ENCODE measurements around the gene CENPT. TPM values are rescaled to one million over a fixed set of nuclear protein-coding genes. Genes with fewer than 3 reads are reported as not detected.

CENPT gene
- total and polyA plus RNA-seq, 4 experiments from 2014 or later, result 15.4 to 107 (median 60.4) TPM

DNA sequence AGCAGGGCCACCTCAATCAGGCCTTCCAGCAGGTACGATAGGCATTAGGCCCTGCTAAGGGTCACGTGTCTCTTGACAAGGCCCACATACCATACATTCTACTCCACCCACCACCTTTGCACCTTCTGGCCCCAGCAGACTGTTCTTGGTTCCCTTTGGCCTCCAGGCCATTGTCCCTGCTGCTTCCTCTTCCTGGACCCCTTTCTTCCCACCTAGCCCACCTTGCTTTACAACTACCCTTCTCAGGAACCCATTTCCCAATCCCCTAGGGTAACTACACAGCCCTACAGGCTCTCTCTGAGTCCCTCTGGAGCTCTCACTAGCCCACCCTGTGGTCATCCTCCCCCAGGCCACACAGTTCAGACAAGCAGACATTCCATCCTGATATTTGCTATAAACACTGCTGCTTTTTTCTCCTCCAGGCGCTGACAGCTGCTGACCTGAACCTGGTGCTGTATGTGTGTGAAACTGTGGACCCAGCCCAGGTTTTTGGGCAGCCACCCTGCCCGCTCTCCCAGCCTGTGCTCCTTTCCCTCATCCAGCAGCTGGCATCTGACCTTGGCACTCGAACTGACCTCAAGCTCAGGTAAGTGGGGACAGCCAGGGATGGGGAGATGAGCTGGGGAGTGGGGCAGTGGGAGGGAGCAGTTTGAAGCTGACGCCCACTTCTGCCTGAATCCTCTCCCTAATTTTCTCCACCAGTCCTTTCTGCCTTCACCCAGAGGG, 35.8 kb upstream of the CENPT start:
- peak in 1 of 5 donors; percentile 27 for DNase-seq
- peaks cover 0 to 1% (median 0%) of the 10 kb centered on the region in 4 donors for H3K4me1 Mint-ChIP-seq
- Histone ChIP-seq H3K36me3 (ENCODE audit: insufficient read depth, low read length) (peaks cover 64% of the 10 kb centered on the region), H3K27ac (ENCODE audit: low read depth, low read length) (no peak overlapping the region), H3K9me3 (ENCODE audit: control insufficient read depth in 1 of 2, low read length in 2 of 2) (no peaks in the 10 kb centered on the region), H3K4me3 (ENCODE audit: low read length in 2 of 2) (no peak overlapping the region), H3K4me1 (ENCODE audit: insufficient read depth, low read length) (no peaks in the 10 kb centered on the region), H3K27me3 (ENCODE audit: insufficient read depth, low read length) (no peaks in the 10 kb centered on the region)
- H3K4me3 Mint-ChIP-seq, result peak overlapping the region in 1 of 8 donors; percentile 41
- H3K9me3 Mint-ChIP-seq, result peaks cover 0 to 3% (median 0%) of the 10 kb centered on the region in 8 donors
- H3K27me3 Mint-ChIP-seq, result no peaks in the 10 kb centered on the region
- H3K36me3 Mint-ChIP-seq, result peaks cover 41 to 60% of the 10 kb centered on the region in 2 donors
- intact Hi-C loops (cut with micrococcal nuclease), result loop anchor here (1.0 to 2.0 kb wide), 5 partner anchors 45 to 346 kb away; no protein-coding TSS in a partner anchor
- CTCF ChIA-PET (ENCODE audit: partially characterized antibody), result interaction anchor here (0.5 to 5.4 kb wide), 51 partner anchors 9 to 363 kb away, joined by 3 to 73 read pairs (median 4); partner anchors contain the start of genes CARMIL2, CTRL, DDX28 and DUS2
- H3K27ac Mint-ChIP-seq, result peak overlapping the region in 6 of 7 donors; percentile 22 to 83 (median 40)
- POLR2A ChIA-PET (ENCODE audit: partially characterized antibody), result interaction anchor here (1.0 to 1.8 kb wide), 10 partner anchors 10 to 53 kb away, joined by 3 to 8 read pairs (median 4); partner anchors contain the start of genes CTRL, EDC4, NUTF2 and PSKH1

DNA sequence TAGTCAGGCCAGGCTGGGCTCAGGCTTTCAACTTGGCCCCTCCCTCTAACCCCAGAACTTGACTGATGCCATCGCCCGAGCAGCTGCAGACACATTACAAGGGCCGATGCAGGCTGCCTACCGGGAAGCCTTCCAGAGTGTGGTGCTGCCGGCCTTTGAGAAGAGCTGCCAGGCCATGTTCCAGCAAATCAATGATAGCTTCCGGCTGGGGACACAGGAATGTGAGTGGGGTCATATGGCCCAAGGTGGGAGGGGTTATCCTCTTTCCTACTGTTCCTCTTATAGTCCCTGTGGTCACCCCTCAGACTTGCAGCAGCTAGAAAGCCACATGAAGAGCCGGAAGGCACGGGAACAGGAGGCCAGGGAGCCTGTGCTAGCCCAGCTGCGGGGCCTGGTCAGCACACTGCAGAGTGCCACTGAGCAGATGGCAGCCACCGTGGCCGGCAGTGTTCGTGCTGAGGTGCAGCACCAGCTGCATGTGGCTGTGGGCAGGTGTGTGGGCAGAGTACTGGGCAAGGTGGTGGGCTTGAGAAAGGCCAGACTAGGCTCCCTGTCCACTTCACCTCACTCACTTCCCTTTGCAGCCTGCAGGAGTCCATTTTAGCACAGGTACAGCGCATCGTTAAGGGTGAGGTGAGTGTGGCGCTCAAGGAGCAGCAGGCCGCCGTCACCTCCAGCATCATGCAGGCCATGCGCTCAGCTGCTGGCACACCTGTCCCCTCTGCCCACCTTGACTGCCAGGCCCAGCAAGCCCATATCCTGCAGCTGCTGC, 35.1 kb upstream of the CENPT start:
- Histone ChIP-seq H3K9me3 (ENCODE audit: control insufficient read depth in 1 of 2, low read length in 2 of 2) (no peaks in the 10 kb centered on the region), H3K27me3 (ENCODE audit: insufficient read depth, low read length) (no peaks in the 10 kb centered on the region), H3K36me3 (ENCODE audit: insufficient read depth, low read length) (peaks cover 71% of the 10 kb centered on the region), H3K27ac (ENCODE audit: low read depth, low read length) (no peak overlapping the region), H3K4me3 (ENCODE audit: low read length in 2 of 2) (no peak overlapping the region), H3K4me1 (ENCODE audit: insufficient read depth, low read length) (no peaks in the 10 kb centered on the region)
- Mint-ChIP-seq H3K9me3 (peaks cover 0 to 3% (median 0%) of the 10 kb centered on the region in 8 donors), H3K36me3 (peaks cover 41 to 67% of the 10 kb centered on the region in 2 donors), H3K27me3 (no peaks in the 10 kb centered on the region), H3K4me1 (peaks cover 0 to 1% (median 0%) of the 10 kb centered on the region in 4 donors), H3K27ac (no peak overlapping the region), H3K4me3 (no peak overlapping the region)
- ChIA-PET POLR2A (ENCODE audit: partially characterized antibody) (interaction anchor here (0.9 to 1.8 kb wide), 8 partner anchors 9 to 49 kb away, joined by 3 to 8 read pairs (median 4); partner anchors contain the start of genes CTRL, EDC4, NUTF2 and PSKH1), CTCF (ENCODE audit: partially characterized antibody) (interaction anchor here (0.5 to 5.4 kb wide), 21 partner anchors 8 to 348 kb away, joined by 3 to 73 read pairs (median 6); partner anchors contain the start of genes DDX28, DUS2, PSKH1 and PSMB10)
- intact Hi-C loops (cut with micrococcal nuclease), result loop anchor here (1.0 to 2.0 kb wide), 5 partner anchors 46 to 347 kb away; no protein-coding TSS in a partner anchor
- DNase-seq, result no peak

DNA sequence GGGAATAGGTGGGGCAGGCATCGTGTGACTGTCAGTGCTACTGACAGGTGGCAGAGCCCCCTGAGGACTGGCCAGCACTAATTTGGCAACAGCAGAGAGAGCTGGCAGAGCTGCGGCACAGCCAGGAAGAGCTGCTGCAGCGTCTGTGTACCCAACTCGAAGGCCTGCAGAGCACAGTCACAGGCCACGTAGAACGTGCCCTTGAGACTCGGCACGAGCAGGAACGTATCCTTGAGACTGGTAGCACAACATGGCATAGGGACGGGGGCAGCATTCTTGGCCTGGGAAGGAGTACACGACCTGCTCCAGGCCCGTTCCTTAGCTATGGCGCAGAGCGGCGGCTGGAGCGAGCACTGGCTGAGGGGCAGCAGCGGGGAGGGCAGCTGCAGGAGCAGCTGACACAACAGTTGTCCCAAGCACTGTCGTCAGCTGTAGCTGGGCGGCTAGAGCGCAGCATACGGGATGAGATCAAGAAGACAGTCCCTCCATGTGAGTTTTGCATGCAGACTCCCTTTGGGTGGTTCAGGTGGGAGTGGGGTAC, 34.2 kb upstream of the CENPT start:
- no peaks in the 10 kb centered on the region for H3K9me3 ChIP-seq (ENCODE audit: control insufficient read depth in 1 of 2, low read length in 2 of 2)
- H3K27ac Mint-ChIP-seq, result no peak overlapping the region
- POLR2A ChIA-PET (ENCODE audit: partially characterized antibody), result interaction anchor here (0.9 to 1.7 kb wide), 2 partner anchors 10 to 49 kb away, joined by 3 to 4 read pairs; partner anchors contain the start of gene CTRL

DNA sequence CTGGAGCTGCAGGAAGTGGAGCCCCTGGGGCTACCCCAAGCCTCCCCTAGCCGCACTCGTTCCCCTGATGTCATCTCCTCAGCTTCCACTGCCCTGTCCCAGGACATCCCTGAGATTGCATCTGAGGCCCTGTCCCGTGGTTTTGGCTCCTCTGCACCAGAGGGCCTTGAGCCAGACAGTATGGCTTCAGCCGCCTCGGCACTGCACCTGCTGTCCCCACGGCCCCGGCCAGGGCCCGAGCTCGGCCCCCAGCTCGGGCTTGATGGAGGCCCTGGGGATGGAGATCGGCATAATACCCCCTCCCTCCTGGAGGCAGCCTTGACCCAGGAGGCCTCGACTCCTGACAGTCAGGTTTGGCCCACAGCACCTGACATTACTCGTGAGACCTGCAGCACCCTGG, 33.1 kb upstream of the CENPT start:
- Histone ChIP-seq H3K36me3 (ENCODE audit: insufficient read depth, low read length) (peaks cover 88% of the 10 kb centered on the region), H3K27me3 (ENCODE audit: insufficient read depth, low read length) (no peaks in the 10 kb centered on the region), H3K27ac (ENCODE audit: low read depth, low read length) (no peak overlapping the region), H3K4me1 (ENCODE audit: insufficient read depth, low read length) (peaks cover 9% of the 10 kb centered on the region), H3K9me3 (ENCODE audit: control insufficient read depth in 1 of 2, low read length in 2 of 2) (no peaks in the 10 kb centered on the region), H3K4me3 (ENCODE audit: low read length in 2 of 2) (no peak overlapping the region)
- H3K27me3 Mint-ChIP-seq, result no peaks in the 10 kb centered on the region
- peak overlapping the region in 1 of 7 donors; percentile 44 for H3K27ac Mint-ChIP-seq
- intact Hi-C loops (cut with micrococcal nuclease), result no loop called here
- CTCF ChIA-PET (ENCODE audit: partially characterized antibody), result interaction anchor here (2.4 to 4.3 kb wide), 2 partner anchors 64 to 161 kb away, joined by 11 to 73 read pairs; no protein-coding TSS in a partner anchor
- peaks cover 41 to 79% of the 10 kb centered on the region in 2 donors for H3K36me3 Mint-ChIP-seq
- H3K9me3 Mint-ChIP-seq, result peaks cover 0 to 4% (median 0%) of the 10 kb centered on the region in 8 donors
- peaks cover 2 to 7% (median 6%) of the 10 kb centered on the region in 4 donors for H3K4me1 Mint-ChIP-seq
- no peak overlapping the region for H3K4me3 Mint-ChIP-seq
- no peak for DNase-seq
- POLR2A ChIA-PET (ENCODE audit: partially characterized antibody), result interaction anchor here (1.4 kb wide), 1 partner anchor 9 kb away, joined by 4 read pairs; no protein-coding TSS in a partner anchor

More for the DNA sequence above, 34.2 kb upstream of the CENPT start:
- CTCF ChIA-PET (ENCODE audit: partially characterized antibody), result interaction anchor here (1.0 to 5.4 kb wide), 13 partner anchors 12 to 164 kb away, joined by 3 to 73 read pairs (median 10); partner anchors contain the start of genes DDX28, DUS2, PSKH1 and PSMB10
- peaks cover 45 to 75% of the 10 kb centered on the region in 2 donors for H3K36me3 Mint-ChIP-seq
- no peaks in the 10 kb centered on the region for H3K4me1 ChIP-seq (ENCODE audit: insufficient read depth, low read length)
- H3K36me3 ChIP-seq (ENCODE audit: insufficient read depth, low read length), result peaks cover 80% of the 10 kb centered on the region
- intact Hi-C loops (cut with micrococcal nuclease), result loop anchor here (2.0 kb wide), 1 partner anchor 111 kb away; no protein-coding TSS in a partner anchor
- no peaks in the 10 kb centered on the region for H3K27me3 ChIP-seq (ENCODE audit: insufficient read depth, low read length)
- DNase-seq, result no peak
- no peak overlapping the region for H3K4me3 Mint-ChIP-seq
- H3K9me3 Mint-ChIP-seq, result peaks cover 0 to 3% (median 0%) of the 10 kb centered on the region in 8 donors
- H3K27ac ChIP-seq (ENCODE audit: low read depth, low read length), result no peak overlapping the region
- H3K4me3 ChIP-seq (ENCODE audit: low read length in 2 of 2), result no peak overlapping the region
- H3K4me1 Mint-ChIP-seq, result peaks cover 0 to 1% (median 0%) of the 10 kb centered on the region in 4 donors
- no peaks in the 10 kb centered on the region for H3K27me3 Mint-ChIP-seq

DNA sequence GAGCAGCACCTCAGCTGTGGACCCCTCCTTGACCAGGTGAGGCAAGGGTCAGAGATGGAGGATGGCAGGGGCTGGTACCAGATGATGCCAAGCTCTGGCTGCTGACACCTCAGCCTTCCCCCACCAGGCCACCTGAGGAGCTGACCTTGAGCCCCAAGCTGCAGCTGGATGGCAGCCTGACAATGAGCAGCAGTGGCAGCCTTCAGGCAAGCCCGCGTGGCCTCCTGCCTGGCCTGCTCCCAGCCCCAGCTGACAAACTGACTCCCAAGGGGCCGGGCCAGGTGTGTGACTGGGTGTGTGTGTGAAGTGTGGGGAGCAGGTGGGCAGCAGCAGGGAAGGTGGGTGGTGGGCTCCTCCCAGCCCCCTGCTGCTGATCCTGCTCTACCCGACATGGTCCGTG, 32.4 kb upstream of the CENPT start:
- Mint-ChIP-seq H3K4me1 (peaks cover 8 to 14% (median 12%) of the 10 kb centered on the region in 4 donors), H3K27ac (no peak overlapping the region), H3K4me3 (no peak overlapping the region), H3K9me3 (peaks cover 0 to 4% (median 0%) of the 10 kb centered on the region in 8 donors), H3K27me3 (no peaks in the 10 kb centered on the region), H3K36me3 (peaks cover 41 to 83% of the 10 kb centered on the region in 2 donors)
- DNase-seq, result no peak
- peaks cover 88% of the 10 kb centered on the region for H3K36me3 ChIP-seq (ENCODE audit: insufficient read depth, low read length)
- CTCF ChIA-PET (ENCODE audit: partially characterized antibody), result interaction anchor here (1.6 to 2.4 kb wide), 4 partner anchors 44 to 358 kb away, joined by 4 to 11 read pairs (median 6); no protein-coding TSS in a partner anchor
- no peaks in the 10 kb centered on the region for H3K9me3 ChIP-seq (ENCODE audit: control insufficient read depth in 1 of 2, low read length in 2 of 2)
- H3K27ac ChIP-seq (ENCODE audit: low read depth, low read length), result no peak overlapping the region
- POLR2A ChIA-PET (ENCODE audit: partially characterized antibody), result interaction anchor here (0.6 to 1.4 kb wide), 2 partner anchors 8 to 9 kb away, joined by 3 to 4 read pairs; no protein-coding TSS in a partner anchor
- H3K27me3 ChIP-seq (ENCODE audit: insufficient read depth, low read length), result no peaks in the 10 kb centered on the region
- intact Hi-C loops (cut with micrococcal nuclease), result no loop called here
- H3K4me1 ChIP-seq (ENCODE audit: insufficient read depth, low read length), result peaks cover 15% of the 10 kb centered on the region
- H3K4me3 ChIP-seq (ENCODE audit: low read length in 2 of 2), result no peak overlapping the region

DNA sequence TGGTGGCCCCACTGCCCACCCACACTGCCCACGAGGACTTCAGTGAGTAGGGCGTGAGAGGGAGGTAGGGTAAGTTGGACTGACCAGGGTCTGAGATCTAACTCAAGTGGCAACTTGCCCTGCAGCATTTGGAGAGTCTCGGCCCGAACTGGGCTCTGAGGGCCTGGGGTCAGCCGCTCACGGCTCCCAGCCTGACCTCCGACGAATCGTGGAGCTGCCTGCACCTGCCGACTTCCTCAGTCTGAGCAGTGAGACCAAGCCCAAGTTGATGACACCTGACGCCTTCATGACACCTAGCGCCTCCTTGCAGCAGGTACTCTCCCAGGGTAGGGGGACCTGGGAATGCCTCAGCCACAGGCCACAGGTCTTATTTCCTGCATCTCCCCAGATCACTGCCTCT, 32.0 kb upstream of the CENPT start:
- H3K27me3 ChIP-seq (ENCODE audit: insufficient read depth, low read length), result no peaks in the 10 kb centered on the region
- no peak for DNase-seq
- Mint-ChIP-seq H3K4me1 (peaks cover 13 to 18% (median 15%) of the 10 kb centered on the region in 4 donors), H3K27ac (peak overlapping the region in 2 of 7 donors; percentile 21 to 48), H3K27me3 (no peaks in the 10 kb centered on the region), H3K9me3 (peaks cover 0 to 4% (median 0%) of the 10 kb centered on the region in 8 donors), H3K36me3 (peaks cover 41 to 83% of the 10 kb centered on the region in 2 donors), H3K4me3 (no peak overlapping the region)
- peaks cover 86% of the 10 kb centered on the region for H3K36me3 ChIP-seq (ENCODE audit: insufficient read depth, low read length)
- H3K27ac ChIP-seq (ENCODE audit: low read depth, low read length), result no peak overlapping the region
- no peaks in the 10 kb centered on the region for H3K9me3 ChIP-seq (ENCODE audit: control insufficient read depth in 1 of 2, low read length in 2 of 2)
- ChIA-PET POLR2A (ENCODE audit: partially characterized antibody) (interaction anchor here (0.6 to 0.8 kb wide), 2 partner anchors 13 kb away, joined by 3 to 4 read pairs; partner anchors contain the start of gene PSKH1), CTCF (ENCODE audit: partially characterized antibody) (interaction anchor here (1.6 to 2.4 kb wide), 4 partner anchors 45 to 358 kb away, joined by 4 to 11 read pairs (median 6); no protein-coding TSS in a partner anchor)
- intact Hi-C loops (cut with micrococcal nuclease), result no loop called here
- H3K4me1 ChIP-seq (ENCODE audit: insufficient read depth, low read length), result peaks cover 20% of the 10 kb centered on the region
- no peak overlapping the region for H3K4me3 ChIP-seq (ENCODE audit: low read length in 2 of 2)

All from CD4-positive, alpha-beta memory T cell (primary cell).